H1 (cell line): ENCODE measurements around the gene MORC3. TPM values are rescaled to one million over a fixed set of nuclear protein-coding genes. Genes with fewer than 3 reads are reported as not detected.

Source experiments
- CTCF ChIA-PET: fragments of 300-600 bp; sonication (Branson Sonifier 250); formaldehyde crosslinking; loops from one replicate; lab custom pipeline; 2021; ENCODE audit not compliant: partially characterized antibody; lab: Charles Lee
- POLR2A ChIA-PET: fragments of 300-600 bp; sonication (Branson Sonifier 250); formaldehyde crosslinking; loops from one replicate; lab custom pipeline; 2021; ENCODE audit warnings: inconsistent platforms; ENCODE audit not compliant: partially characterized antibody; lab: Charles Lee
- DNase-seq, 2 experiments: peaks; one replicate each; pipeline versions ENCODE4 v3.0.0 to v3.0.0-alpha.2; 2010 to 2022; ENCODE audit warnings: low spot score in 2 of 2, low read depth in 1 of 2, mixed read lengths in 1 of 2
- FAIRE-seq: peaks from 2 replicates; lab custom pipeline; 2011; peaks lifted over from hg19 to GRCh38; lab: Jason Lieb, UNC
- H2AFZ ChIP-seq: 2 replicates; pipeline ENCODE4 v1.8.1; 2012; ENCODE audit warnings: low read length, inconsistent platforms
- H2AK5ac ChIP-seq: 2 replicates; pipeline ENCODE4 v1.6.1; 2013; ENCODE audit warnings: low read depth, low read length
- H2BK120ac ChIP-seq: replicated peaks from 2 replicates; pipeline ENCODE3; 2013; ENCODE audit warnings: low read depth, low read length, inconsistent platforms
- H2BK12ac ChIP-seq: 2 replicates; pipeline ENCODE4 v1.6.1; 2013; ENCODE audit warnings: low read depth, low read length
- H2BK15ac ChIP-seq: 2 replicates; pipeline ENCODE4 v1.6.1; 2013; ENCODE audit warnings: low read length
- H2BK20ac ChIP-seq: 2 replicates; pipeline ENCODE4 v1.6.1; 2013; ENCODE audit warnings: low read length
- H2BK5ac ChIP-seq: 2 replicates; pipeline ENCODE4 v1.6.1; 2013; ENCODE audit warnings: low read depth, low read length
- H3K14ac ChIP-seq: 2 replicates; pipeline ENCODE4 v1.6.1; 2013; ENCODE audit warnings: inconsistent platforms; ENCODE audit not compliant: insufficient read length
- H3K18ac ChIP-seq: 2 replicates; pipeline ENCODE4 v1.6.1; 2013; ENCODE audit warnings: low read length; ENCODE audit errors: extremely low read depth
- H3K23ac ChIP-seq: 2 replicates; pipeline ENCODE4 v1.6.1; 2013; ENCODE audit warnings: inconsistent platforms; ENCODE audit not compliant: insufficient read length
- H3K23me2 ChIP-seq: 2 replicates; pipeline ENCODE4 v1.6.1; 2013; ENCODE audit warnings: low read depth, low read length
- H3K27ac ChIP-seq: 2 replicates; pipeline ENCODE4 v1.6.1; 2011; ENCODE audit warnings: low read depth, low read length, inconsistent platforms
- H3K27me3 ChIP-seq, 4 experiments: replicated peaks in 1 of 4; 1 replicate in 1 of 4; 2 replicates in 3 of 4; pipeline versions ENCODE4 v1.6.1 to v1.8.1; 2011 to 2013; ENCODE audit warnings: low read length in 3 of 4, mild to moderate bottlenecking in 3 of 4, inconsistent platforms in 2 of 4, mixed read lengths in 2 of 4, moderate library complexity in 1 of 4; ENCODE audit not compliant: control insufficient read depth in 3 of 4, insufficient read depth in 3 of 4; ENCODE audit errors: extremely low read depth in 1 of 4
- H3K36me3 ChIP-seq, 4 experiments: 2 replicates each; pipeline versions ENCODE4 v1.6.1 to v1.8.1; 2011 to 2013; ENCODE audit warnings: mild to moderate bottlenecking in 4 of 4, low read length in 3 of 4, moderate library complexity in 2 of 4, control low read depth in 1 of 4, inconsistent platforms in 1 of 4; ENCODE audit not compliant: insufficient read depth in 4 of 4, control insufficient read depth in 2 of 4
- H3K4ac ChIP-seq: replicated peaks from 2 replicates; pipeline ENCODE3; 2013; ENCODE audit warnings: low read length, low read depth, mixed read lengths, inconsistent platforms; ENCODE audit not compliant: insufficient read length
- H3K4me1 ChIP-seq, 4 experiments: replicated peaks in 1 of 4; 1 replicate in 1 of 4; 2 replicates in 3 of 4; pipeline versions ENCODE4 v1.6.1 to v1.8.1; 2011 to 2013; ENCODE audit warnings: low read length in 3 of 4, inconsistent platforms in 2 of 4, mixed read lengths in 1 of 4; ENCODE audit not compliant: insufficient read depth in 4 of 4, control insufficient read depth in 3 of 4
- H3K4me2 ChIP-seq, 2 experiments: 2 replicates each; pipeline versions ENCODE4 v1.6.1 to v1.8.1; 2011 to 2013; ENCODE audit warnings: low read depth in 2 of 2, low read length in 2 of 2, control low read depth in 1 of 2, inconsistent platforms in 1 of 2, mild to moderate bottlenecking in 1 of 2; ENCODE audit not compliant: insufficient read depth in 1 of 2
- H3K4me3 ChIP-seq, 4 experiments: fragments of 200-600, 300-600 bp in 1 of 4; sonication (generic), shearing (Covaris generic), sonication (Bioruptor Twin) in 1 of 4; 2 replicates each; pipeline versions ENCODE4 v1.5.1 to v1.8.1; 2011 to 2016; ENCODE audit warnings: low read length in 4 of 4, low read depth in 3 of 4, control low read depth in 2 of 4, inconsistent platforms in 2 of 4, mild to moderate bottlenecking in 2 of 4, mixed read lengths in 1 of 4, moderate library complexity in 1 of 4; ENCODE audit not compliant: insufficient read depth in 2 of 4; ENCODE audit errors: extremely low read depth in 1 of 4
- H3K56ac ChIP-seq: replicated peaks from 2 replicates; pipeline ENCODE3; 2013; ENCODE audit warnings: low read depth, mild to moderate bottlenecking, mixed read lengths, low read length, inconsistent platforms; ENCODE audit not compliant: insufficient read length
- H3K79me1 ChIP-seq: 2 replicates; pipeline ENCODE4 v1.6.1; 2013; ENCODE audit warnings: low read depth, low read length, control low read depth
- H3K79me2 ChIP-seq, 2 experiments: 2 replicates each; pipeline versions ENCODE4 v1.6.1 to v1.8.1; 2012 to 2013; ENCODE audit warnings: low read length in 2 of 2, mild to moderate bottlenecking in 2 of 2, inconsistent platforms in 1 of 2; ENCODE audit not compliant: insufficient read depth in 2 of 2, control insufficient read depth in 1 of 2
- H3K9ac ChIP-seq, 4 experiments: replicated peaks in 1 of 4; 1 replicate in 1 of 4; 2 replicates in 3 of 4; pipeline versions ENCODE4 v1.6.1 to v1.8.1; 2011 to 2013; ENCODE audit warnings: low read depth in 3 of 4, low read length in 3 of 4, control low read depth in 2 of 4, mild to moderate bottlenecking in 2 of 4, moderate library complexity in 2 of 4, inconsistent platforms in 1 of 4; ENCODE audit errors: extremely low read depth in 1 of 4
- H3K9me3 ChIP-seq, 2 experiments: 2 replicates each; pipeline versions ENCODE4 v1.6.1 to v1.8.1; 2012 to 2013; ENCODE audit warnings: mild to moderate bottlenecking in 2 of 2, moderate library complexity in 2 of 2, control low read depth in 1 of 2, inconsistent platforms in 1 of 2, low read depth in 1 of 2, low read length in 1 of 2, mixed read lengths in 1 of 2; ENCODE audit not compliant: insufficient read depth in 2 of 2
- H4K20me1 ChIP-seq, 2 experiments: replicated peaks in 1 of 2; 2 replicates each; pipeline versions ENCODE3 to v1.8.1; 2011 to 2013; ENCODE audit warnings: inconsistent platforms in 2 of 2, low read length in 2 of 2, mild to moderate bottlenecking in 1 of 2; ENCODE audit not compliant: insufficient read depth in 2 of 2, control insufficient read depth in 1 of 2
- H4K5ac ChIP-seq: 2 replicates; pipeline ENCODE4 v1.6.1; 2013; ENCODE audit warnings: low read length, low read depth, mixed read lengths, inconsistent platforms; ENCODE audit not compliant: insufficient read length
- H4K8ac ChIP-seq: 2 replicates; pipeline ENCODE4 v1.8.0; 2013; ENCODE audit warnings: mild to moderate bottlenecking, moderate library complexity, low read length, inconsistent platforms; ENCODE audit not compliant: insufficient read depth; ENCODE audit errors: extremely low read depth
- H4K91ac ChIP-seq: replicated peaks from 2 replicates; pipeline ENCODE3; 2013; ENCODE audit warnings: low read length, mixed read lengths, inconsistent platforms; ENCODE audit not compliant: insufficient read length
- HDAC6 ChIP-seq: IDR thresholded peaks from one replicate; pipeline ENCODE4 v1.7.1; 2012; ENCODE audit warnings: low read depth, mild to moderate bottlenecking, inconsistent platforms, low read length, moderate library complexity
- SP1 ChIP-seq: IDR thresholded peaks from 2 replicates; pipeline ENCODE4 v1.6.1; 2011; ENCODE audit warnings: low read depth, low read length
- TAF7 ChIP-seq: optimal IDR thresholded peaks from 2 replicates; pipeline ENCODE3; 2011; ENCODE audit warnings: low read depth, mild to moderate bottlenecking, inconsistent platforms, low read length, moderate library complexity, borderline replicate concordance
- WGBS, 2 experiments: shearing (Covaris generic) in 1 of 2; methylation state at CpG; one replicate each; pipeline versions ENCODE4 v1.1.6 to v1.1.7; 2013 to 2015; ENCODE audit warnings: low lambda C conversion rate in 2 of 2, mixed read lengths in 2 of 2, inconsistent platforms in 1 of 2, low coverage in 1 of 2, missing lambda C conversion rate in 1 of 2; ENCODE audit not compliant: insufficient replicate concordance in 2 of 2, insufficient coverage in 1 of 2, insufficient read length in 1 of 2; ENCODE audit errors: extremely low coverage in 1 of 2, missing lambda C conversion rate in 1 of 2; 5-methylcytosine and 5-hydroxymethylcytosine counted together
- polyA plus RNA-seq, 7 experiments: library from polyadenylated mRNA; depleted of rRNA in 3 of 7; stranded (reverse) in 5 of 7; unstranded in 2 of 7; fragments of >200 nt in 5 of 7; fragments of 200-250 nt in 2 of 7; gene quantifications; 1 replicate in 5 of 7; 2 replicates in 1 of 7; 4 replicates in 1 of 7; pipeline versions ENCODE4 v1.2.1 to v1.2.3, GENCODE V29; 2011 to 2013; ENCODE audit warnings: missing spikeins in 2 of 7, mixed read lengths in 2 of 7
- total RNA-seq: library from RNA; stranded (reverse); fragmentation: NEBNext Ultra II Directional; extraction: Animal tissue kit (Norgen Biotek cat#: 25700); gene quantifications from 2 replicates; pipeline ENCODE4 v1.2.1, GENCODE V29; 2021

Gene MORC3
- total and polyA plus RNA-seq, 2 of the 8 experiments (the other 6 are each of a cell fraction or from before 2014, with no cell fraction given): 5.0 to 20.4 TPM

DNA sequence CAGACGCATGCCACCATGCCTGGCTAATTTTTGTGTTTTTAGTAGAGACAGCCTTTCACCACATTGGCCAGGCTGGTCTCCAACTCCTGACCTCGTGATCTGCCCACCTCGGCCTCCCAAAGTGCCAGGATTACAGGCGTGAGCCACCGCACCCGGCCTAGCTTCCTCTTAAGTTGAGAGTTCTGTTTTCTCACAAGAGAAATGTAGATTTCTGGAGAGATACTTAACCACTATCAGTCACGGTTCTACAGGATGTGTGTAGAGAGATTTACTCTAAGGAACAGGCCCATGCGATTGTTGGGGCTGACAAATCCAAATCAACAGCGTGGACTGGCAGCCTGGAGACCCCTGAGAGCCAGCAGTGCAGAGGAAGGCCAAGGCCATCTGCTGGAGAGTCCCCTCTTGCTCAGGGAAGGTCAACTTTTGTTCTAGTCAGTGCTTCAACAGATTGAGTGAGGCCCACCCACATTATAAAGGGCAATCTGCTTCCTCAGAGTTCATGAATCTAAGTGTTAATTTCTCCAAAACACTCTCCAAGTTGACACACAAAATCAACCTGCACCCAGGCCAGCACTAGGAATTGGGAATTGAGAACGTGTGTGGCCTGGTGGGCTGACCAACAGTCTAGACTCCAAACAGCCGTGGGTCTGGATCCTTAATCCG is 103.9 kb downstream of the MORC3 start:
- Histone ChIP-seq H3K79me1 (no peaks in the 10 kb centered on the region), H3K36me3 (no peaks in the 10 kb centered on the region), H3K4me3 (no peak overlapping the region), H3K9me3 (no peaks in the 10 kb centered on the region), H2AFZ (no peak overlapping the region)
- POLR2A ChIA-PET: no interaction called here
- TF ChIP-seq SP1 (no peak), TAF7 (no peak), HDAC6 (no peak)
- TF ChIP-seq, all 59 proteins: peak for 0
- no peak for DNase-seq
- Histone ChIP-seq H3K9ac (no peak overlapping the region), H2AK5ac (peak overlapping the region; percentile 19; the same call in 1 of the 2 replicates), H3K23me2 (no peaks in the 10 kb centered on the region), H4K5ac (no peak overlapping the region), H2BK20ac (no peak overlapping the region), H4K91ac (no peak overlapping the region), H4K20me1 (no peaks in the 10 kb centered on the region), H2BK120ac (no peak overlapping the region), H3K27ac (no peak overlapping the region), H3K4me1 (peaks cover 0 to 4% (median 4%) of the 10 kb centered on the region in 4 experiments; a peak in 4 of 7 replicates), H2BK5ac (no peak overlapping the region), H2BK12ac (no peak overlapping the region), H3K14ac (no peak overlapping the region), H3K18ac (no peak overlapping the region), H3K79me2 (no peaks in the 10 kb centered on the region), H3K27me3 (no peaks in the 10 kb centered on the region), H2BK15ac (no peak overlapping the region), H3K56ac (no peak overlapping the region), H4K8ac (no peak overlapping the region), H3K23ac (no peak overlapping the region), H3K4ac (no peak overlapping the region), H3K4me2 (no peak overlapping the region)
- no peak for FAIRE-seq
- CTCF ChIA-PET: interaction anchor here (0.6 to 3.9 kb wide), 7 partner anchors 8 to 1050 kb away, joined by 3 to 17 read pairs (median 4); no protein-coding TSS in a partner anchor
- 88% methylated on average over 12 of the region's 12 CpGs; no CpG with 5 or more reads in 1 of the 2 experiments for WGBS, 2 experiments
